GM12892 (cell line): ENCODE results near the gene OTOGL.

Source experiments
- POLR2A ChIP-seq: IDR thresholded peaks from 2 replicates; pipeline ENCODE4 v1.6.1; 2011; ENCODE audit warnings: low read depth, low read length, control low read depth
- TAF1 ChIP-seq: IDR thresholded peaks from 2 replicates; pipeline ENCODE4 v1.6.1; 2011; ENCODE audit warnings: low read depth, mild to moderate bottlenecking, control low read depth, low read length, borderline replicate concordance

DNA sequence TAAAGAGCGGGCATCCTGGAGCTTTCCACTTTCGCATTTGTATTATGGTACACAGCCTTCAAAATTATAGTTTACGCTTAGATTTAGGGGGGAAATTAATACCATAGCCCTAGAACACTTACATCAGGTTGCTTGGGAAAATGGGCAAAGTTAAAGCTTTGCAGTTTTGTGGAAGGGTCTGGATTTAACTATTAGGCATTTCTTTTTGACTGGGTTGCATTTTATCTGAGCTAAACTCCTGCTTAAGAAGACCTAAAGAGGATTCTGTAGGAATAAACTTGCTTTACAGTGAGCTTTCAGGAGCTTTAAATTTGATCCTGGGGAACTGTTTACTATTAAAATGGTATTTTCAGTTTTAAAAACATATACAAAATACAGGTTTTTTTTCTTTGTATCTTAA lies 301.9 kb downstream of the OTOGL start:
- no peak for TF ChIP-seq TAF1
- no peak for TF ChIP-seq POLR2A
